IMR-90 (cell line): ENCODE results near the gene PMF1.

Experiments used
- CTCF ChIP-seq: conservative IDR thresholded peaks from 2 replicates; pipeline ENCODE4 v1.5.1; 2012; ENCODE audit warnings: mild to moderate bottlenecking, low read depth, low read length, improper control_type of control experiment
- ELK1 ChIP-seq: fragments of 150-350 bp; IDR thresholded peaks from 2 replicates; pipeline ENCODE4 v1.6.1; 2016; ENCODE audit warnings: low read depth, mild to moderate bottlenecking, low read length, moderate library complexity, borderline replicate concordance
- MAFK ChIP-seq: IDR thresholded peaks from 2 replicates; pipeline ENCODE4 v1.6.1; 2012; ENCODE audit warnings: low read depth, low read length, improper control_type of control experiment
- POLR2A ChIP-seq: IDR thresholded peaks from 2 replicates; pipeline ENCODE4 v1.6.1; 2012; ENCODE audit warnings: mild to moderate bottlenecking, low read depth, low read length
- SMC3 ChIP-seq: fragments of 150-350 bp; IDR thresholded peaks from 2 replicates; pipeline ENCODE4 v1.6.1; 2016; ENCODE audit warnings: low read depth, mild to moderate bottlenecking, antibody characterized with exemption, low read length, moderate library complexity

- TF ChIP-seq POLR2A (no peak), SMC3 (no peak), CTCF (no peak), ELK1 (no peak), MAFK (no peak)
Observed at GRCh38 chr1:156198831-156199349, 13.9 kb upstream of the PMF1 start.
